HepG2 (cell line): ENCODE measurements around the gene CTNND1. TPM values are rescaled to one million over a fixed set of nuclear protein-coding genes. Genes with fewer than 3 reads are reported as not detected.
A peak's percentile ranks its signal among the peaks of the same experiment; 100 is the strongest.

Experiments used
- CREM ChIP-seq, 2 experiments: sonication (generic) in 1 of 2; formaldehyde crosslinking in 1 of 2; IDR thresholded peaks; 2 replicates each; pipeline versions ENCODE4 v1.4.0 to v1.6.1; 2016 to 2020; ENCODE audit warnings: antibody characterized with exemption in 1 of 2, mild to moderate bottlenecking in 1 of 2, missing genetic modification reagents in 1 of 2
- DNMT3B ChIP-seq: conservative IDR thresholded peaks from 2 replicates; pipeline ENCODE4 v1.6.1; 2016; ENCODE audit warnings: missing biosample characterization, control low read depth
- FLYWCH1 ChIP-seq: sonication (generic); formaldehyde crosslinking; IDR thresholded peaks from 2 replicates; pipeline ENCODE4 v1.8.1; 2023; ENCODE audit warnings: mild to moderate bottlenecking, missing genetic modification reagents
- HOXA3 ChIP-seq: sonication (generic); formaldehyde crosslinking; IDR thresholded peaks from 2 replicates; pipeline ENCODE4 v1.5.0; 2020; ENCODE audit warnings: missing genetic modification reagents
- KLF16 ChIP-seq, 2 experiments: sonication (generic) in 1 of 2; formaldehyde crosslinking in 1 of 2; IDR thresholded peaks; 2 replicates each; pipeline versions ENCODE4 v1.6.1 to v1.8.0; 2016 to 2023; ENCODE audit warnings: missing genetic modification reagents in 2 of 2, missing compliant biosample characterization in 1 of 2
- PCBP2 ChIP-seq: fragments of 200-400 bp; formaldehyde crosslinking; optimal IDR thresholded peaks from 2 replicates; pipeline ENCODE3; 2018; ENCODE audit warnings: low read length, low read depth; ENCODE audit not compliant: poor library complexity, severe bottlenecking
- PRPF4 ChIP-seq: fragments of 200-400 bp; formaldehyde crosslinking; IDR thresholded peaks from 2 replicates; pipeline ENCODE4 v1.6.1; 2016; ENCODE audit warnings: low read length, low read depth; ENCODE audit not compliant: poor library complexity, severe bottlenecking
- RXRA ChIP-seq: sonication (generic); formaldehyde crosslinking; IDR thresholded peaks from 2 replicates; pipeline ENCODE4 v1.5.1; 2020; ENCODE audit warnings: missing genetic modification reagents
- THAP11 ChIP-seq: IDR thresholded peaks from 2 replicates; pipeline ENCODE4 v1.6.1; 2016; ENCODE audit warnings: missing biosample characterization, missing genetic modification reagents
- YEATS4 ChIP-seq: sonication (generic); formaldehyde crosslinking; IDR thresholded peaks from 2 replicates; pipeline ENCODE4 v1.4.0; 2020; ENCODE audit warnings: missing genetic modification reagents, borderline replicate concordance
- ZBTB7B ChIP-seq: sonication (generic); formaldehyde crosslinking; IDR thresholded peaks from 2 replicates; pipeline ENCODE4 v1.4.0; 2020; ENCODE audit warnings: missing genetic modification reagents
- ZNF17 ChIP-seq: sonication (generic); formaldehyde crosslinking; IDR thresholded peaks from 2 replicates; pipeline ENCODE4 v1.5.0; 2020; ENCODE audit warnings: mild to moderate bottlenecking, missing genetic modification reagents
- ZNF362 ChIP-seq: sonication (generic); formaldehyde crosslinking; IDR thresholded peaks from 2 replicates; pipeline ENCODE4 v1.4.0; 2020; ENCODE audit warnings: missing genetic modification reagents, mild to moderate bottlenecking, borderline replicate concordance
- polyA plus RNA-seq, 8 experiments: library from polyadenylated mRNA; depleted of rRNA in 3 of 8; stranded (reverse) in 7 of 8; unstranded in 1 of 8; fragments of >200 nt; fragmentation: Illumina TruSeq in 4 of 8; extraction: Trizol in 4 of 8; gene quantifications; 2 replicates each; pipeline versions ENCODE4 v1.2.1 to v1.2.3, GENCODE V29; 2011 to 2016; ENCODE audit warnings: low read depth in 4 of 8, missing spikeins in 1 of 8, mixed read lengths in 1 of 8; ENCODE audit not compliant: insufficient read depth in 1 of 8
- total RNA-seq, 5 experiments: library from RNA; depleted of rRNA; stranded (reverse); fragments of >200 nt; fragmentation: Illumina TruSeq; extraction: Trizol; gene quantifications; 2 replicates each; pipeline ENCODE4 v1.2.3, GENCODE V29; 2016; ENCODE audit warnings: low read depth in 1 of 5
- TF ChIP-seq, protein P1 (sequence below): sonication (generic); formaldehyde crosslinking; IDR thresholded peaks from 2 replicates; pipeline ENCODE4 v1.4.0; 2020; ENCODE audit warnings: missing genetic modification reagents, mild to moderate bottlenecking, borderline replicate concordance
- TF ChIP-seq, protein P2 (sequence below), 2 experiments: fragments of 450-650 bp in 1 of 2; sonication (generic) in 1 of 2; formaldehyde crosslinking in 1 of 2; IDR thresholded peaks; 2 replicates each; pipeline versions ENCODE4 v1.6.1 to v1.8.0; 2016 to 2022; ENCODE audit warnings: antibody characterized with exemption in 1 of 2, mild to moderate bottlenecking in 1 of 2, missing genetic modification reagents in 1 of 2

Gene CTNND1
- total and polyA plus RNA-seq, 2 of the 13 experiments (the other 11 are each of a cell fraction or from before 2014, with no cell fraction given): 117 to 128 TPM

GRCh38 chr11:57778318-57779037 lies 16.9 kb downstream of the CTNND1 start (continued):
- TF ChIP-seq PRPF4: no peak
- no peak; the same call in 1 of the 2 replicates for TF ChIP-seq YEATS4 (CRISPR knock-in tag)
- no peak for TF ChIP-seq PCBP2
- TF ChIP-seq KLF16 (CRISPR knock-in tag; IDR thresholded peaks at IDR 0.05): peak in 1 of 2 experiments; percentile 33; a peak in 1 of 4 replicates
- TF ChIP-seq, protein P1, sequence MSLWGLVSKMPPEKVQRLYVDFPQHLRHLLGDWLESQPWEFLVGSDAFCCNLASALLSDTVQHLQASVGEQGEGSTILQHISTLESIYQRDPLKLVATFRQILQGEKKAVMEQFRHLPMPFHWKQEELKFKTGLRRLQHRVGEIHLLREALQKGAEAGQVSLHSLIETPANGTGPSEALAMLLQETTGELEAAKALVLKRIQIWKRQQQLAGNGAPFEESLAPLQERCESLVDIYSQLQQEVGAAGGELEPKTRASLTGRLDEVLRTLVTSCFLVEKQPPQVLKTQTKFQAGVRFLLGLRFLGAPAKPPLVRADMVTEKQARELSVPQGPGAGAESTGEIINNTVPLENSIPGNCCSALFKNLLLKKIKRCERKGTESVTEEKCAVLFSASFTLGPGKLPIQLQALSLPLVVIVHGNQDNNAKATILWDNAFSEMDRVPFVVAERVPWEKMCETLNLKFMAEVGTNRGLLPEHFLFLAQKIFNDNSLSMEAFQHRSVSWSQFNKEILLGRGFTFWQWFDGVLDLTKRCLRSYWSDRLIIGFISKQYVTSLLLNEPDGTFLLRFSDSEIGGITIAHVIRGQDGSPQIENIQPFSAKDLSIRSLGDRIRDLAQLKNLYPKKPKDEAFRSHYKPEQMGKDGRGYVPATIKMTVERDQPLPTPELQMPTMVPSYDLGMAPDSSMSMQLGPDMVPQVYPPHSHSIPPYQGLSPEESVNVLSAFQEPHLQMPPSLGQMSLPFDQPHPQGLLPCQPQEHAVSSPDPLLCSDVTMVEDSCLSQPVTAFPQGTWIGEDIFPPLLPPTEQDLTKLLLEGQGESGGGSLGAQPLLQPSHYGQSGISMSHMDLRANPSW (CRISPR knock-in tag): peak; percentile 34; the same call in 1 of the 2 replicates
- TF ChIP-seq THAP11 (CRISPR knock-in tag): peak; percentile 65
- TF ChIP-seq RXRA (CRISPR knock-in tag): peak; percentile 67; the same call in 1 of the 2 replicates
- TF ChIP-seq ZBTB7B (CRISPR knock-in tag): peak; percentile 88
- TF ChIP-seq, protein P2, sequence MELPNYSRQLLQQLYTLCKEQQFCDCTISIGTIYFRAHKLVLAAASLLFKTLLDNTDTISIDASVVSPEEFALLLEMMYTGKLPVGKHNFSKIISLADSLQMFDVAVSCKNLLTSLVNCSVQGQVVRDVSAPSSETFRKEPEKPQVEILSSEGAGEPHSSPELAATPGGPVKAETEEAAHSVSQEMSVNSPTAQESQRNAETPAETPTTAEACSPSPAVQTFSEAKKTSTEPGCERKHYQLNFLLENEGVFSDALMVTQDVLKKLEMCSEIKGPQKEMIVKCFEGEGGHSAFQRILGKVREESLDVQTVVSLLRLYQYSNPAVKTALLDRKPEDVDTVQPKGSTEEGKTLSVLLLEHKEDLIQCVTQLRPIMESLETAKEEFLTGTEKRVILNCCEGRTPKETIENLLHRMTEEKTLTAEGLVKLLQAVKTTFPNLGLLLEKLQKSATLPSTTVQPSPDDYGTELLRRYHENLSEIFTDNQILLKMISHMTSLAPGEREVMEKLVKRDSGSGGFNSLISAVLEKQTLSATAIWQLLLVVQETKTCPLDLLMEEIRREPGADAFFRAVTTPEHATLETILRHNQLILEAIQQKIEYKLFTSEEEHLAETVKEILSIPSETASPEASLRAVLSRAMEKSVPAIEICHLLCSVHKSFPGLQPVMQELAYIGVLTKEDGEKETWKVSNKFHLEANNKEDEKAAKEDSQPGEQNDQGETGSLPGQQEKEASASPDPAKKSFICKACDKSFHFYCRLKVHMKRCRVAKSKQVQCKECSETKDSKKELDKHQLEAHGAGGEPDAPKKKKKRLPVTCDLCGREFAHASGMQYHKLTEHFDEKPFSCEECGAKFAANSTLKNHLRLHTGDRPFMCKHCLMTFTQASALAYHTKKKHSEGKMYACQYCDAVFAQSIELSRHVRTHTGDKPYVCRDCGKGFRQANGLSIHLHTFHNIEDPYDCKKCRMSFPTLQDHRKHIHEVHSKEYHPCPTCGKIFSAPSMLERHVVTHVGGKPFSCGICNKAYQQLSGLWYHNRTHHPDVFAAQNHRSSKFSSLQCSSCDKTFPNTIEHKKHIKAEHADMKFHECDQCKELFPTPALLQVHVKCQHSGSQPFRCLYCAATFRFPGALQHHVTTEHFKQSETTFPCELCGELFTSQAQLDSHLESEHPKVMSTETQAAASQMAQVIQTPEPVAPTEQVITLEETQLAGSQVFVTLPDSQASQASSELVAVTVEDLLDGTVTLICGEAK (IDR thresholded peaks at IDR 0.05): no peak
- TF ChIP-seq, protein P2 (CRISPR knock-in tag; IDR thresholded peaks at IDR 0.05): peak; percentile 64; the same call in 1 of the 2 replicates
- TF ChIP-seq HOXA3 (CRISPR knock-in tag): peak; percentile 49; the same call in 1 of the 2 replicates
- no peak for TF ChIP-seq FLYWCH1 (CRISPR knock-in tag)
- TF ChIP-seq ZNF17 (CRISPR knock-in tag): no peak
- TF ChIP-seq ZNF362 (CRISPR knock-in tag): peak; percentile 58; the same call in 1 of the 2 replicates
- TF ChIP-seq DNMT3B (CRISPR knock-in tag): no peak; the same call in 1 of the 2 replicates
- peak; percentile 88 for TF ChIP-seq CREM (IDR thresholded peaks at IDR 0.05)
- no peak for TF ChIP-seq CREM (CRISPR knock-in tag; IDR thresholded peaks at IDR 0.05)
